ENCODE results near the gene ACSM2A. TPM values are rescaled to one million over a fixed set of nuclear protein-coding genes. Genes with fewer than 3 reads are reported as not detected.

ACSM2A gene
- total and polyA plus RNA-seq, 9 of the 15 experiments (the other 6 are each of a cell fraction or from before 2014, with no cell fraction given), result 0.09 TPM; not detected in 8

DNA sequence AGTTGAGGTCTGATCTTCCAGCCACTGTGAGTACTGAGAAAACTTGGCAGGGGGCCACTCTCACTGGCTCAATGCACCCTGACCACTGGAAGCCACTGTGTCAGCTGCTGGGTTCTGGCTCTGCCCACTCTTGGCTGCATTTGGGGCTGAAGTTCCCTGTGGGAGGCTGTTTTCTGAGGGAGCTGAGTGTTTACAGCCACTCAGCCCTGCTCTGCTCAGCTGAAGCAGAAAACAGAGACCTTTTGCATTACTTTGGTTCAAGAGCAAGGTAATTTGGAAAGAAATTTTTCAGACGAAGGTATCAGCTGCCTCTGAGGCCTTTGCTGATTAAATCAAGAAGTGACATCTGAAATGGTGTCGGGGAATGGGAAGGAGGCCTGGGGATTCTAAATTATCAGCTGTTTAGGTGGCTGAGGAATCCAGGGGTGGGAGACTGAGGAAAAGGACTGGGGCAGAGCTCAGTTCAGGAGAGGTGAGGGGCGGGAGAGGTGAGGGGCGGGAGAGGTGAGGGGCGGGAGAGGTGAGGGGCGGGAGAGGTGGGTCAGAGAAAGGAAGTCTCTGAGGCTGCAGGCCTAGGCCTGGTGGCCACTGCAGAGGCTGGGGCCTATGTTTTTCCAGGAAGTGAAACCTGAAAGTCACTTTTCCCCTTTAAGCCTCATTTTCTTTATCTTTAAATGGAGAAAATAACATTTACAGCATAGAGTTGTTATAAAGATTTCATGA lies 41.8 kb upstream of the ACSM2A start, which contains the start of gene ACSM5:
Gene ACSM5 (plus strand): TSS at position 137 of the 723 bp plus-strand sequence. CDS start 1,951 bp downstream, outside the sequence.
- H3K27ac ChIP-seq (ENCODE audit: extremely low read depth, low read depth, low read length), result no peak within 1 kb of the TSS
- H3K79me2 ChIP-seq (ENCODE audit: control insufficient read depth, insufficient read depth, low read length), result no peaks in the 10 kb centered on the region
- BruUV-seq (replicated peaks), result no TSS peak
- 15% methylated on average over 2 of the region's 6 CpGs for WGBS (ENCODE audit: insufficient coverage, low coverage, missing lambda C conversion rate)
- no peak within 1 kb of the TSS for H3K4me3 ChIP-seq
- TF ChIP-seq MYC (IDR thresholded peaks at IDR 0.05; ENCODE audit: low read depth, low read length) (no peak), MYC (CRISPR knock-in tag; IDR thresholded peaks at IDR 0.05; ENCODE audit: borderline replicate concordance, low read depth) (no peak), KAT7 (CRISPR knock-in tag; IDR thresholded peaks at IDR 0.05; ENCODE audit: borderline replicate concordance) (no peak), PTTG1 (tag; IDR thresholded peaks at IDR 0.05; ENCODE audit: low read depth) (no peak), ZNF280A (IDR thresholded peaks at IDR 0.05; ENCODE audit: low read depth, partially characterized antibody) (no peak)
- TF ChIP-seq, protein P1, sequence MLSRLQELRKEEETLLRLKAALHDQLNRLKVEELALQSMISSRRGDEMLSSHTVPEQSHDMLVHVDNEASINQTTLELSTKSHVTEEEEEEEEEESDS (CRISPR knock-in tag; IDR thresholded peaks at IDR 0.05), result no peak
- TF ChIP-seq, protein P2, sequence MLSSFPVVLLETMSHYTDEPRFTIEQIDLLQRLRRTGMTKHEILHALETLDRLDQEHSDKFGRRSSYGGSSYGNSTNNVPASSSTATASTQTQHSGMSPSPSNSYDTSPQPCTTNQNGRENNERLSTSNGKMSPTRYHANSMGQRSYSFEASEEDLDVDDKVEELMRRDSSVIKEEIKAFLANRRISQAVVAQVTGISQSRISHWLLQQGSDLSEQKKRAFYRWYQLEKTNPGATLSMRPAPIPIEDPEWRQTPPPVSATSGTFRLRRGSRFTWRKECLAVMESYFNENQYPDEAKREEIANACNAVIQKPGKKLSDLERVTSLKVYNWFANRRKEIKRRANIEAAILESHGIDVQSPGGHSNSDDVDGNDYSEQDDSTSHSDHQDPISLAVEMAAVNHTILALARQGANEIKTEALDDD (IDR thresholded peaks at IDR 0.05), result no peak
- H2AFZ ChIP-seq (ENCODE audit: low read depth, low read length), result no peak within 1 kb of the TSS; the same call in 1 of the 2 replicates
- intact Hi-C loops (cut with micrococcal nuclease), result no loop called here
- no peaks in the 10 kb centered on the region for H4K20me1 ChIP-seq (replicated peaks; ENCODE audit: control insufficient read depth, insufficient read depth, low read length)
- H3K4me2 ChIP-seq (ENCODE audit: insufficient read depth, low read length), result no peak within 1 kb of the TSS
- H3K9me3 ChIP-seq (replicated peaks; ENCODE audit: control insufficient read depth, insufficient read depth, low read depth, low read length), result no peaks in the 10 kb centered on the region
- no peaks in the 10 kb centered on the region; a peak in 1 of 5 replicates for H3K4me1 ChIP-seq (replicated peaks in 1 of 2; ENCODE audit: control insufficient read depth in 2 of 2, insufficient read depth in 2 of 2, low read length in 2 of 2)
- no peak within 1 kb of the TSS for H3K9ac ChIP-seq (ENCODE audit: insufficient read depth in 1 of 2, low read depth in 2 of 2, low read length in 2 of 2)
- peaks cover 2 to 11% of the 10 kb centered on the region in 2 experiments; a peak in 3 of 5 replicates for H3K27me3 ChIP-seq (ENCODE audit: control insufficient read depth in 2 of 2, insufficient read depth in 2 of 2, low read length in 2 of 2)
- CTCF ChIA-PET (ENCODE audit: low intra/inter-chr PET ratio), result no interaction called here
- FAIRE-seq, result no peak
- in situ Hi-C loops (cut with MboI), result no loop called here
- H3K36me3 ChIP-seq (ENCODE audit: control insufficient read depth, insufficient read depth, low read length), result no peaks in the 10 kb centered on the region
- POLR2A ChIA-PET, result no interaction called here
- peak in 1 of 4 experiments; percentile 6 for DNase-seq (ENCODE audit: extremely low read depth in 1 of 4, low spot score in 3 of 4)
- no peak for ATAC-seq
- H3K9me1 ChIP-seq (ENCODE audit: control insufficient read depth, insufficient read depth, low read length), result no peaks in the 10 kb centered on the region

All from K562 (cell line).